Measurements from ENCODE around the gene ELN. TPM values are rescaled to one million over a fixed set of nuclear protein-coding genes. Genes with fewer than 3 reads are reported as not detected.

The ELN gene
- total RNA-seq, 1 experiment from 2014 or later = 0.37 TPM

DNA sequence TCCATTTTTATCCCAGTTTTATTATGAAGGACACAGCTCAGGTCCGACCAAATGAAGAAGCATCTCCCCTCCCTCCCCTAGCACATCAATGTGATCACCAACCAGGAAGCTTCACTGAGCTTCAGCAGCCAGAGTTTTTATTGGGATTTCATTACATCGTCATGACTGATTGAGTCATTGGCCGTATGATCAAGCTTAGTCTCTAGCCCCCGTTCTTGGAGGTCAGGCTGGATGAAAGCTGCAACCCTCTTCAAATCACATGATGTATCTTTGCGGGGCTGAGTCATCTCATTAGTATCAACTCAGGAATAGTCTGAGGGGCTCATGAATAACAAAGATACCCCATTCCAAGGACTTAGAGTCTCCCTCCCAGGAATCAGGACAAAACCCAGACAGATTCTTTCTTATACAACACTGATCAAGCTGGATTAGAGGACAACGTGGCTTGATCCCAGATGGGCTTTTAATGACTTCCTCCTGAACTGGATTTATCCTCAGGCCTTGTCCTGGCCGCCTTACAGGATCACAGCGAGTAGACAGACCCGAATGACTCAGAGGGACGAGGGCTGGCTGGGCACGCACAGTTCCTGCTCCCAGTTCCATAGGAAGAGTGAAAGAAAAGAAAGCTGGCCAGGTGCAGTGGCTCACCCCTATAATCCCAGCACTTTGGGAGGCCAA lies 70.1 kb downstream of the ELN start:
- no peak overlapping the region for H3K4ac ChIP-seq (ENCODE audit: low read depth, low read length)
- H3K4me3 Mint-ChIP-seq = no peak overlapping the region; a peak in 1 of 5 replicates

More for the DNA sequence above, 70.1 kb downstream of the ELN start:
- Histone ChIP-seq H3K27me3 (ENCODE audit: insufficient read depth, low read length) (no peaks in the 10 kb centered on the region), H3K9ac (ENCODE audit: extremely low read depth, insufficient read length, low read length) (no peak overlapping the region), H2AK5ac (ENCODE audit: insufficient read length, low read length) (no peak overlapping the region), H3K9me3 (ENCODE audit: control insufficient read depth, low read depth, low read length) (no peaks in the 10 kb centered on the region), H4K20me1 (ENCODE audit: control insufficient read depth, insufficient read depth, insufficient read length) (no peaks in the 10 kb centered on the region), H3K14ac (ENCODE audit: insufficient read depth, low read length) (no peak overlapping the region), H2BK12ac (ENCODE audit: insufficient read length, low read depth, low read length) (no peak overlapping the region), H4K5ac (ENCODE audit: insufficient read length, low read depth, low read length) (no peak overlapping the region), H3K79me1 (ENCODE audit: insufficient read depth, low read depth, low read length, poor library complexity, severe bottlenecking) (no peaks in the 10 kb centered on the region), H3T11ph (ENCODE audit: low read length) (no peak overlapping the region), H3K79me2 (ENCODE audit: insufficient read depth, low read length) (no peaks in the 10 kb centered on the region), H2AFZ (ENCODE audit: low read length) (no peak overlapping the region), H3K23me2 (ENCODE audit: insufficient read length, low read depth, low read length, poor library complexity, severe bottlenecking) (peaks cover 3% of the 10 kb centered on the region), H2BK20ac (ENCODE audit: low read depth, low read length, poor library complexity, severe bottlenecking) (no peak overlapping the region), H3K27ac (ENCODE audit: insufficient read length, low read depth, low read length) (no peak overlapping the region), H2BK120ac (ENCODE audit: low read depth, low read length, poor library complexity, severe bottlenecking) (no peak overlapping the region), H3K23ac (ENCODE audit: insufficient read length, low read depth, low read length) (no peak overlapping the region), H3K4me1 (ENCODE audit: insufficient read depth, low read length) (peaks cover 3% of the 10 kb centered on the region; the same call in 1 of the 2 replicates), H4K91ac (ENCODE audit: insufficient read length, low read depth, low read length) (no peak overlapping the region), H3K18ac (ENCODE audit: insufficient read length, low read depth, low read length) (no peak overlapping the region), H4K8ac (replicated peaks; ENCODE audit: insufficient read length, low read depth, low read length) (no peak overlapping the region), H3K4me2 (ENCODE audit: insufficient read depth, insufficient read length, low read length) (no peak overlapping the region), H3K56ac (ENCODE audit: insufficient read length, low read depth, low read length) (no peak overlapping the region), H2BK15ac (ENCODE audit: low read depth, low read length) (no peak overlapping the region), H2BK5ac (ENCODE audit: insufficient read length, low read length) (no peak overlapping the region)
- no peaks in the 10 kb centered on the region for H3K27me3 Mint-ChIP-seq (ENCODE audit: low read depth)
- peaks cover 35 to 57% (median 45%) of the 10 kb centered on the region in 3 experiments for H3K36me3 Mint-ChIP-seq (ENCODE audit: insufficient read depth in 1 of 3, low read depth in 3 of 3)
- no peak for DNase-seq
- peaks cover 9 to 12% of the 10 kb centered on the region in 2 experiments for H3K9me3 Mint-ChIP-seq
- peak overlapping the region in 2 of 3 experiments; percentile 28 to 82; a peak in 1 of 7 replicates for H3K27ac Mint-ChIP-seq
- WGBS (ENCODE audit: extremely low coverage, insufficient read length, low lambda C conversion rate) = no CpG with 5 or more reads among the region's 11 CpGs
- TF ChIP-seq, protein P1, sequence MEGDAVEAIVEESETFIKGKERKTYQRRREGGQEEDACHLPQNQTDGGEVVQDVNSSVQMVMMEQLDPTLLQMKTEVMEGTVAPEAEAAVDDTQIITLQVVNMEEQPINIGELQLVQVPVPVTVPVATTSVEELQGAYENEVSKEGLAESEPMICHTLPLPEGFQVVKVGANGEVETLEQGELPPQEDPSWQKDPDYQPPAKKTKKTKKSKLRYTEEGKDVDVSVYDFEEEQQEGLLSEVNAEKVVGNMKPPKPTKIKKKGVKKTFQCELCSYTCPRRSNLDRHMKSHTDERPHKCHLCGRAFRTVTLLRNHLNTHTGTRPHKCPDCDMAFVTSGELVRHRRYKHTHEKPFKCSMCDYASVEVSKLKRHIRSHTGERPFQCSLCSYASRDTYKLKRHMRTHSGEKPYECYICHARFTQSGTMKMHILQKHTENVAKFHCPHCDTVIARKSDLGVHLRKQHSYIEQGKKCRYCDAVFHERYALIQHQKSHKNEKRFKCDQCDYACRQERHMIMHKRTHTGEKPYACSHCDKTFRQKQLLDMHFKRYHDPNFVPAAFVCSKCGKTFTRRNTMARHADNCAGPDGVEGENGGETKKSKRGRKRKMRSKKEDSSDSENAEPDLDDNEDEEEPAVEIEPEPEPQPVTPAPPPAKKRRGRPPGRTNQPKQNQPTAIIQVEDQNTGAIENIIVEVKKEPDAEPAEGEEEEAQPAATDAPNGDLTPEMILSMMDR (conservative IDR thresholded peaks at IDR 0.05) = no peak
- H3K4me1 Mint-ChIP-seq = peaks cover 16 to 19% of the 10 kb centered on the region in 2 experiments
